Skeletal muscle tissue (tissue), 4 donors: Measurements from ENCODE around the gene GOSR1. TPM values are rescaled to one million over a fixed set of nuclear protein-coding genes. Genes with fewer than 3 reads are reported as not detected.
"Not testable (repeated sequence)": the region's sequence is repeated elsewhere in the genome, so short reads cannot be mapped to it uniquely, and the experiment has no call there.

Experiments
- H3K27ac ChIP-seq: one replicate; pipeline ENCODE4 v1.7.0; 2013; ENCODE audit warnings: mild to moderate bottlenecking, low read depth, low read length, inconsistent platforms
- H3K27me3 ChIP-seq, 3 donors: one replicate each; pipeline ENCODE4 v1.7.0; 2013; ENCODE audit warnings: low read length in 3 of 3; ENCODE audit not compliant: control insufficient read depth in 3 of 3, insufficient read depth in 3 of 3
- H3K36me3 ChIP-seq, 3 donors: one replicate each; pipeline ENCODE4 v1.7.0; 2013; ENCODE audit warnings: low read length in 3 of 3; ENCODE audit not compliant: control insufficient read depth in 3 of 3, insufficient read depth in 3 of 3
- H3K4me1 ChIP-seq, 3 donors: one replicate each; pipeline ENCODE4 v1.7.0; 2013; ENCODE audit warnings: low read length in 3 of 3, mild to moderate bottlenecking in 3 of 3; ENCODE audit not compliant: control insufficient read depth in 3 of 3, insufficient read depth in 3 of 3
- H3K4me3 ChIP-seq, 3 donors: one replicate each; pipeline ENCODE4 v1.7.0; 2013; ENCODE audit warnings: low read length in 3 of 3
- H3K9ac ChIP-seq, 3 donors: one replicate each; pipeline ENCODE4 v1.7.0; 2013; ENCODE audit warnings: low read length in 3 of 3, mild to moderate bottlenecking in 3 of 3, moderate library complexity in 2 of 3, low read depth in 1 of 3
- H3K9me3 ChIP-seq, 3 donors: one replicate each; pipeline ENCODE4 v1.7.0; 2013; ENCODE audit warnings: low read length in 3 of 3; ENCODE audit not compliant: control insufficient read depth in 3 of 3
- total RNA-seq: library from RNA; depleted of rRNA; stranded (reverse); fragments of >200 nt; gene quantifications from one replicate; pipeline ENCODE4 v1.2.3, GENCODE V29; 2014
- donor health status: Osteomylitis.

The GOSR1 gene
- total RNA-seq, 1 donor from 2014 or later: 24.5 TPM

DNA sequence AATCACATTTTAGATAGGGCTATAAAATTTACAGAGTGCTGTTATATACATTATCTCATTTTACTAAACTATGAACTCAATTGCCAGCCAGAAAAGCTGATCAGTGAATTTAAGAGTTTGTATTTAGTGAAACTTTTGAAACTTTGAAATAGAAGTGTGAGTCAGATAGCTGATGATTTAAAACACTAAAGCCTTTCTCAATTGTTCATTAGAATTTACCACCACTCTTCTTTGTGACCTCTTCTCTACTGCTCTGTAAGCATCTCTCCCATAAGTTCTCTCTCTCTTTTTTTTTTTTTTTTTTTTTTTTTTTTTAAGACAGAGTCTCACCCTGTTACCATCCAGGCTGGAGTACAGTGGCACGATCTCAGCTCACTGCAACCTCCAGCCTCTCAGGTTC is 43.7 kb downstream of the GOSR1 start:
- Histone ChIP-seq H3K36me3 (peaks cover 12 to 18% (median 12%) of the 10 kb centered on the region in 3 donors), H3K4me1 (peaks cover 4 to 8% (median 7%) of the 10 kb centered on the region in 3 donors), H3K27ac (no peak overlapping the region), H3K4me3 (no peak overlapping the region), H3K9ac (no peak overlapping the region), H3K9me3 (no peaks in the 10 kb centered on the region), H3K27me3 (no peaks in the 10 kb centered on the region)

DNA sequence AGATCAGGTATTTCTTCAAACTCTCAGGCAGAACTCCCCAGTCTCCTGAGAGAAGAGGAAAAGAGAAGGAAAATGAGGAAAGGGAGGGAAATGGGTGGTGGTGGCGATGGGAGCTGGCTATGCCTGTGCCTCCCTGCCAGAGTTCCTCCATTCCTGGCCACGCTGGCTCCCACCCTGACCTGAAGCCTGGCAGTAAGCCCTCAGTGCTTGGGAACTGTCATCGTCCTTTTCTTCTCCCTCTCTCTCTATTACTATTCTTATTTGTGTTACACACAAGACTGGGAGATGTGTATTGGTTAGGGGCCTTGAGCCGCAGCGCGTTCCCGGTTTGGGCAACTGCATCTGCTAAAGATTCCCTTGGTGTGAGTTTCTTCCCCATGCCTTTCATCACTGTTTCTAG is 44.6 kb downstream of the GOSR1 start:
- Histone ChIP-seq H3K27ac (no peak overlapping the region), H3K4me1 (peaks cover 4 to 8% (median 7%) of the 10 kb centered on the region in 3 donors), H3K9me3 (no peaks in the 10 kb centered on the region), H3K9ac (no peak overlapping the region), H3K4me3 (no peak overlapping the region), H3K36me3 (peaks cover 10 to 18% (median 12%) of the 10 kb centered on the region in 3 donors), H3K27me3 (no peaks in the 10 kb centered on the region)

DNA sequence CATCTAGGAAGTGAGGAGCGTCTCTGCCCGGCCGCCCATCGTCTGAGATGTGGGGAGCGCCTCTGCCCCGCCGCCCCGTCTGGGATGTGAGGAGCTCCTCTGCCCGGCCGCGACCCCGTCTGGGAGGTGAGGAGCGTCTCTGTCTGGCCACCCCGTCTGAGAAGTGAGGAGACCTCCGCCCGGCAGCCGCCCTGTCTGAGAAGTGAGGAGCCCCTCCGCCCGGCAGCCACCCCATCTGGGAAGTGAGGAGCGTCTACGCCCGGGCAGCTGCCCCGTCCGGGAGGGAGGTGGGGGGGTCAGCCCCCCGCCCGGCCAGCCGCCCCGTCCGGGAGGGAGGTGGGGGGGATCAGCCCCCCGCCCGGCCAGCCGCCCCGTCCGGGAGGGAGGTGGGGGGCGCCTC is 46.0 kb downstream of the GOSR1 start:
- not testable (repeated sequence) for H3K4me3 ChIP-seq, H3K27me3 ChIP-seq, H3K27ac ChIP-seq, H3K4me1 ChIP-seq, H3K9me3 ChIP-seq, H3K9ac ChIP-seq
- peaks cover 8 to 15% (median 10%) of the 10 kb centered on the region in 3 donors for H3K36me3 ChIP-seq

DNA sequence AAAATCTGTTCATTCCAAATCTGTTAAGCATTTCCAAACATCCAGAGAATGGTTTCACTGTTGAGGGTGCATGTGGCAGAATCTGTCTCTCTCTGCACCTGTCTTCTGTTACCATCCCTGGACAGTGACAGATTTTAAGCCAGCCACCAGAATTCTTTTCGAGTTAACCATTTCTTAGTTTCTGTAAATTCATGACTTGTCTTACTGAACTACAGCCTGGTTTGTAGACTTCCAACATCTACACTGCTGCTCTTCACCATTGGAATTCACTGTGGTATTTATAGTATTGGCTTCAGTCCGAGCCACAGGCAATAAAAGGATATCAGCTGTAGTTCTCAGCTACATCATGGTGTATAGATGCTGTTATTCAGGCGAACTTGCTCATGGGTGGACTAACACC is 47.6 kb downstream of the GOSR1 start:
- Histone ChIP-seq H3K9ac (no peak overlapping the region), H3K27ac (no peak overlapping the region), H3K36me3 (peaks cover 8 to 13% (median 10%) of the 10 kb centered on the region in 3 donors), H3K4me3 (no peak overlapping the region), H3K4me1 (peaks cover 4 to 8% (median 7%) of the 10 kb centered on the region in 3 donors), H3K27me3 (no peaks in the 10 kb centered on the region), H3K9me3 (no peaks in the 10 kb centered on the region)

DNA sequence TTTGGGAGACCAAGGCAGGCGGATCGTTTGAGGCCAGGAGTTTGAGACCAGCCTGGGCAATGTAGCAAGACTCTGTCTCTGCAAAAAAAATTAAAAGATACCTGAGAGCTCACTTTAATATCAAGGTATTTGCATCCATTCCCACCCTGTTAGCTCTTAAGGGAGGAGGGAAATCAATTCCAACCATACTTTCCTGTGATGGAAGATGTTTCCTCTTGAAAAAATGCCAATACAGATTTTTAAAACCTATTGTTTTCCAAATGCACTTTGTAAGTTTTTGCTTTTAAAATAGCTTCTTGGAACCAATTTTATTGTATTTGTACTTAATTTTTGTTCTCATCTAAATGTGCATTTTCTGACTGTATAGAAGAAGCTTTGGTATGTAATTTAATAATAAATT is 49.2 kb downstream of the GOSR1 start:
- H3K9me3 ChIP-seq: no peaks in the 10 kb centered on the region
- H3K27ac ChIP-seq: no peak overlapping the region
- peaks cover 4 to 8% (median 7%) of the 10 kb centered on the region in 3 donors for H3K4me1 ChIP-seq
- H3K27me3 ChIP-seq: no peaks in the 10 kb centered on the region
- H3K4me3 ChIP-seq: no peak overlapping the region
- H3K9ac ChIP-seq: no peak overlapping the region
- peaks cover 8 to 14% (median 10%) of the 10 kb centered on the region in 3 donors for H3K36me3 ChIP-seq

DNA sequence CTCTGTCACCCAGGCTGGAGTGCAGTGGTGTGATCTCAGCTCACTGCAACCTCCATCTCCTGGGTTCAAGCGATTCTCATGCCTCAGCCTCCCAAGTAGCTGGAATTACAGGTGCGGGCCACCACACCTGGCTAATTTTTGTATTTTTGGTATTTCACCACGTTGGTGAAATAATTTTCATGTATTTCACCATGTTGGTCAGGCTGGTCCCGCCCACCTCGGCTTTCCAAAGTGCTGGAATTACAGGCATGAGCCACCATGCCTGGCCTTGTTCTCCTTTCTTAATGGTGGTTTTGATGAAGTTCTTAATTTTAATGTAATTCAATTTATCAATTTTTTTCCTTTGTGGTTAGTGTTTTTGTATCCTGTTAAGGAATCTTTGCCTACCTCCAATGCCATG is 51.5 kb downstream of the GOSR1 start:
- not testable (repeated sequence) for H3K27me3 ChIP-seq, H3K4me1 ChIP-seq, H3K4me3 ChIP-seq, H3K9ac ChIP-seq, H3K27ac ChIP-seq, H3K36me3 ChIP-seq, H3K9me3 ChIP-seq

DNA sequence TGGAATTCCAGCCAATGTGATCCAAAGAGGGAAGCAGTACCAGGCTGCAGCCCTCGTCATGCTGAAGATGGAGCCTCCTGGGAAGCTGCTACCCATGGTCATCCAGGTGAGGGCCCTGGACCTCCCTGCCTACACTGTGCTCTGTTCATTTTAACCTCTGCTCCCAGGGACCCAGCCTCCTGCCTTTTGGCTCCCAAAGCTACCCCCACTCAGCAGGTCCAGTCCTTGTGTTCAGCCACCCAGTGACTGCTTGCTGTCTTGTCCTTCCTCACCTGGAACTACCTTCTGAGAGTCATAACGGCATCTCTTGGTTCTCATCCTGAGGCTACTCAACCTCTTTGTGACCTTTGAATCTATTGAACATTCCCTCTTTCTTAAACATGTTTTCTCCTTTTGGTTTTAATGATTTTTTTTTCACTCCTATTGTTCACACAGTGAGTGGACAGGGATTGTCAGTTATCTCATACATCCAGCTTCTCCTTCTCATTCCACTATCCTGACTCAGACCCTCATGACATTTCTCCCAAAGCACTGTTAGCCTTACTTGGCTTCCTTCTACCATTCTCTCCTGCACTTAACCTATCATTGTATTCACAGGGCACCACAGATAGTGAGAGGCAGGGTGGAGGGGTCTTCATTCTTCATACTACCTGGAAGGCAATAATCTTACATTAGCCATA is 53.3 kb downstream of the GOSR1 start:
- H3K9me3 ChIP-seq: no peaks in the 10 kb centered on the region
- H3K4me3 ChIP-seq: no peak overlapping the region
- no peaks in the 10 kb centered on the region for H3K27me3 ChIP-seq
- no peaks in the 10 kb centered on the region for H3K4me1 ChIP-seq
- H3K27ac ChIP-seq: no peak overlapping the region
- H3K9ac ChIP-seq: no peak overlapping the region
- H3K36me3 ChIP-seq: peaks cover 0 to 2% (median 0%) of the 10 kb centered on the region in 3 donors

DNA sequence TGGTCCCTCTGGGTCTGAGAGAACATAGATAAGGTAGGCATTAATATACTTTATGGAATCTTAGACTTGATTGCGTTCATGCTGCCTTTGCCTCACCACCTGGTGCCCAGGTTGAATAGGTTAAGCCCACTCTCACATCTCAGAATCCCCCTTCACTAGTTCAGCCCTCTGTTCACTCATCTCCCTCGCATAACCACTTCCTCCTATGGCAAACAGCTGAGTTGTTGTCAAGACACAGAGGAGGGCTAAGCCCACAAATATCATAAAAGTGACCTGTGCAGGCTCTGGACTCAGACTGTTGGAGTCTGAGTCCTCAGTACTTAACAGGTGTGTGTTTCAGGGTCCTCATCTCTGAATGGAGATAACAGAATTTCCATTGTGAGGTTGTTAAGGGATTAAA is 55.7 kb downstream of the GOSR1 start:
- H3K9me3 ChIP-seq: no peaks in the 10 kb centered on the region
- peaks cover 0 to 2% (median 0%) of the 10 kb centered on the region in 3 donors for H3K36me3 ChIP-seq
- no peaks in the 10 kb centered on the region for H3K4me1 ChIP-seq
- no peak overlapping the region for H3K4me3 ChIP-seq
- no peak overlapping the region for H3K9ac ChIP-seq
- no peak overlapping the region for H3K27ac ChIP-seq
- no peaks in the 10 kb centered on the region for H3K27me3 ChIP-seq

DNA sequence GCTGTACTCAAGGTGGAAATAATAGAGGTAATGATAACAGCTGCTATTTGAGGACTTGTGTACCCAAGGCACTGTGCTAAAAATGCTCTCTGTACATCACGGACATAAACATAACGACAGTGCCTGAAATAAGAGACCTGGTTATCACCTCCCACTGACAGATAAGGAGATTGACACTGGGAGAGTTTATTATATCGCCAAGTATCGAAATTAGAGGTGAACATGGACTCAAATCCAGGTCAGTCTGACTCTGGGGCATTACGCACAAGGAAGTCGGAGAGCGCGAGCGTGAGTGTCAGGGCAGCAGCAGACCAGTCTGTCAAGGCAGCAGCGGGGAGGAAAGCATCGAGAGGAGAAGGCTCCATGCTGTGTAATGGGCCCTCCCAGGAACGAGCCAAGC is 57.1 kb downstream of the GOSR1 start:
- no peak overlapping the region for H3K27ac ChIP-seq
- no peak overlapping the region for H3K4me3 ChIP-seq
- peaks cover 0 to 2% (median 0%) of the 10 kb centered on the region in 3 donors for H3K36me3 ChIP-seq
- no peaks in the 10 kb centered on the region for H3K27me3 ChIP-seq
- H3K9me3 ChIP-seq: no peaks in the 10 kb centered on the region
- no peak overlapping the region for H3K9ac ChIP-seq
- no peaks in the 10 kb centered on the region for H3K4me1 ChIP-seq

DNA sequence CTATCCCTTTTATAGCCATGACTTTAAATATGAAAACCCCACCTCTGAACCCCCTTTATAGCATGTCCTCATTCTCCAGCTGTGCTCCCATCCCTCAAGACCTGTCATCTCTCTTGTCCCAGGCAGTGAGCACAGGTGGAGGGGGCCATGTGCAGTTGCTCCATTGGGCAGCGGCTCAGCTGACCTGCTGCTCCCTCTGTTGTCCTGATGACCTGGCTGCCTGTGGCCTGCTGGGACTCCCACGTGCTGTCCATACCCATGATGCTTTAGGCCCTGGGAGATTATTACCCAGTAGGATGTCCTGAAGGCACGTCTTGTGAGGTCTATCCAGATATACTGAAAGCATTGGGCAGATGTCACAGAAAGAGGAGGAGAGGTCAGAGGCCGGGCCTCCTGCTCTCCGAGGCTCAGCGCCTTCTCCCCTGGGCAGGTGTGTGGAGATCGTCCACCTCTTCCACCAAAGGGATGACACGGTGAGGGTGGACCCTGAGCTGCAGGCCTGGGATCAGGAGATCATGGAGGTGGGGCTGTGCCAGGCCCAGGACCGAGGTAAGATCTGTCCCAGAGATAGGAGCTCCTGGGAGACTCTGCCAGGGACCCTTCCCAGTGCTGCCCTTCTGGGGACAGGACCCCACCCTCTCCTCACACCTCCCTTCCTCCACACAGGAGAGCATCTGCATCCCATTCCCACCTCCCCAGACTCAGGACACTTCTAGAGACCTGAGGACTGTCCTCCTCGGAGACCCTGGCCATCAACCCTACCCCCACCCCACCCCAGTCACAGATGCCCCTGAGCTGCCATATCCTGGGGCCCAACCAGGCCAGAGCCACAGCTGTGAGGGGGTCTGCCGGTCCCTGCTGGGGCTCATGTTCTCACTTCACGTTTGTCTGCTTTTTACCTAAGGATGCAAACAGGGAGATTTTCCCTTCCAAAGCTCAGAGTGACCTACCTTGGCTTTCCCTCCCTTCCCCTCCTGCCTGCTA is 58.0 kb downstream of the GOSR1 start:
- H3K4me1 ChIP-seq: no peaks in the 10 kb centered on the region
- no peak overlapping the region for H3K4me3 ChIP-seq
- peaks cover 0 to 2% (median 0%) of the 10 kb centered on the region in 3 donors for H3K36me3 ChIP-seq
- no peaks in the 10 kb centered on the region for H3K9me3 ChIP-seq
- no peaks in the 10 kb centered on the region for H3K27me3 ChIP-seq
- H3K9ac ChIP-seq: no peak overlapping the region
- no peak overlapping the region for H3K27ac ChIP-seq
